SK-N-SH (cell line): ENCODE results near the gene CKS2. TPM values are rescaled to one million over a fixed set of nuclear protein-coding genes. Genes with fewer than 3 reads are reported as not detected.

Source experiments
- CTCF ChIA-PET: fragments of 300-600, 350-600 bp; formaldehyde crosslinking; extraction: SDS; loops from one replicate; lab custom pipeline; 2021; lab: Yijun Ruan, JAX
- POLR2A ChIA-PET: fragments of 350-600 bp; sonication (Branson Sonifier 250); formaldehyde crosslinking; extraction: SDS; loops from one replicate; lab custom pipeline; 2020; ENCODE audit warnings: antibody characterized with exemption, inconsistent platforms; lab: Yijun Ruan, JAX
- DNase-seq: peaks from one replicate; pipeline ENCODE4 v3.0.0; 2012
- H2AFZ ChIP-seq: fragments of 200-600 bp; sonication (generic); 2 replicates; pipeline ENCODE4 v1.8.1; 2016; ENCODE audit warnings: antibody characterized with exemption, mild to moderate bottlenecking, low read depth
- H3F3A ChIP-seq: fragments of 200-600 bp; sonication (generic); replicated peaks from 2 replicates; pipeline ENCODE3; 2016; ENCODE audit warnings: antibody characterized with exemption, mild to moderate bottlenecking; ENCODE audit not compliant: insufficient read depth
- H3K27ac ChIP-seq, 2 experiments: fragments of 200-500 bp in 1 of 2; fragments of 200-600 bp in 1 of 2; sonication (Bioruptor generic) in 1 of 2; sonication (generic), shearing (Covaris generic) in 1 of 2; 2 replicates each; pipeline versions ENCODE4 v1.5.1 to v1.6.1; 2014 to 2016; ENCODE audit warnings: low read depth in 2 of 2, inconsistent platforms in 1 of 2, low read length in 1 of 2, mild to moderate bottlenecking in 1 of 2, mixed read lengths in 1 of 2
- H3K27me3 ChIP-seq: fragments of 200-600 bp; sonication (generic), shearing (Covaris generic); 2 replicates; pipeline ENCODE4 v1.6.1; 2016; ENCODE audit warnings: mixed run types; ENCODE audit not compliant: insufficient read depth
- H3K36me3 ChIP-seq, 2 experiments: fragments of 200-500 bp in 1 of 2; fragments of 200-600 bp in 1 of 2; sonication (Bioruptor generic) in 1 of 2; sonication (generic) in 1 of 2; replicated peaks in 1 of 2; 2 replicates each; pipeline versions ENCODE3 to v1.5.1; 2014 to 2016; ENCODE audit warnings: low read length in 1 of 2, mild to moderate bottlenecking in 1 of 2; ENCODE audit not compliant: insufficient read depth in 2 of 2, control insufficient read depth in 1 of 2
- H3K4me1 ChIP-seq, 2 experiments: fragments of 200-500 bp in 1 of 2; fragments of 200-600 bp in 1 of 2; sonication (Bioruptor generic) in 1 of 2; sonication (generic), shearing (Covaris generic) in 1 of 2; 2 replicates each; pipeline versions ENCODE4 v1.5.1 to v1.6.1; 2014 to 2016; ENCODE audit warnings: low read depth in 1 of 2, low read length in 1 of 2, mixed run types in 1 of 2; ENCODE audit not compliant: insufficient read depth in 2 of 2, control insufficient read depth in 1 of 2
- H3K4me2 ChIP-seq: fragments of 200-600 bp; sonication (generic), shearing (Covaris generic); 2 replicates; pipeline ENCODE4 v1.6.1; 2017; ENCODE audit warnings: mixed run types
- H3K4me3 ChIP-seq, 2 experiments: fragments of 200-500 bp in 1 of 2; fragments of 200-600 bp in 1 of 2; sonication (Bioruptor generic) in 1 of 2; sonication (generic), shearing (Covaris generic) in 1 of 2; 2 replicates each; pipeline versions ENCODE4 v1.5.1 to v1.8.1; 2014 to 2016; ENCODE audit warnings: low read depth in 2 of 2, inconsistent platforms in 1 of 2, low read length in 1 of 2, mild to moderate bottlenecking in 1 of 2, mixed read lengths in 1 of 2, moderate library complexity in 1 of 2
- H3K79me2 ChIP-seq: fragments of 200-600 bp; sonication (generic); 2 replicates; pipeline ENCODE4 v1.8.1; 2017; ENCODE audit warnings: mild to moderate bottlenecking; ENCODE audit not compliant: insufficient read depth
- H3K9ac ChIP-seq: fragments of 200-600 bp; sonication (generic); 2 replicates; pipeline ENCODE4 v1.6.1; 2017; ENCODE audit warnings: mixed run types
- H3K9me2 ChIP-seq: fragments of 200-600 bp; sonication (generic); 2 replicates; pipeline ENCODE4 v1.6.1; 2017; ENCODE audit warnings: mixed run types
- H3K9me3 ChIP-seq: fragments of 200-600 bp; sonication (generic); 2 replicates; pipeline ENCODE4 v1.6.1; 2017; ENCODE audit warnings: mixed run types, mild to moderate bottlenecking, moderate library complexity
- H4K20me1 ChIP-seq: fragments of 200-600 bp; sonication (generic); 2 replicates; pipeline ENCODE4 v1.6.1; 2017; ENCODE audit warnings: mild to moderate bottlenecking, mixed run types; ENCODE audit not compliant: insufficient read depth
- ELF1 ChIP-seq: IDR thresholded peaks from 2 replicates; pipeline ENCODE4 v1.4.0; 2012
- EZH2phosphoT487 ChIP-seq: fragments of 200-600 bp; sonication (generic); IDR thresholded peaks from 2 replicates; pipeline ENCODE4 v1.6.1; 2017; ENCODE audit warnings: low read depth, mixed run types, mild to moderate bottlenecking, antibody characterized with exemption, moderate library complexity, borderline replicate concordance
- FOSL2 ChIP-seq: IDR thresholded peaks from 2 replicates; pipeline ENCODE4 v1.4.0; 2012; ENCODE audit warnings: low read depth, mild to moderate bottlenecking, moderate library complexity, borderline replicate concordance
- FOXM1 ChIP-seq: IDR thresholded peaks from 2 replicates; pipeline ENCODE4 v1.4.0; 2012; ENCODE audit warnings: low read depth, mild to moderate bottlenecking
- GATA2 ChIP-seq: sonication (generic); formaldehyde crosslinking; IDR thresholded peaks from 2 replicates; pipeline ENCODE4 v1.5.0; 2020; ENCODE audit warnings: mild to moderate bottlenecking, missing genetic modification reagents
- IRF3 ChIP-seq: fragments of 150-350 bp; IDR thresholded peaks from 2 replicates; pipeline ENCODE4 v1.6.1; 2016; ENCODE audit warnings: mild to moderate bottlenecking, low read depth, low read length
- NRF1 ChIP-seq: IDR thresholded peaks from 2 replicates; pipeline ENCODE4 v1.6.1; 2012; ENCODE audit warnings: low read depth, mild to moderate bottlenecking, low read length
- POLR2AphosphoS5 ChIP-seq: IDR thresholded peaks from 2 replicates; pipeline ENCODE4 v1.6.1; 2012; ENCODE audit warnings: low read depth, low read length
- RAD21 ChIP-seq: IDR thresholded peaks from 2 replicates; pipeline ENCODE4 v1.6.1; 2012; ENCODE audit warnings: mild to moderate bottlenecking, low read length
- RFX5 ChIP-seq: IDR thresholded peaks from 2 replicates; pipeline ENCODE4 v1.6.1; 2012; ENCODE audit warnings: mild to moderate bottlenecking, improper control_type of control experiment, low read length
- SIN3A ChIP-seq: IDR thresholded peaks from 2 replicates; pipeline ENCODE4 v1.6.1; 2012; ENCODE audit warnings: low read depth, mild to moderate bottlenecking, low read length, moderate library complexity, borderline replicate concordance
- TAF1 ChIP-seq: IDR thresholded peaks from 2 replicates; pipeline ENCODE4 v1.6.1; 2012; ENCODE audit warnings: low read depth, mild to moderate bottlenecking, low read length, moderate library complexity, borderline replicate concordance
- TEAD4 ChIP-seq: IDR thresholded peaks from 2 replicates; pipeline ENCODE4 v1.4.0; 2012; ENCODE audit warnings: mild to moderate bottlenecking, borderline replicate concordance; ENCODE audit not compliant: insufficient read depth
- YY1 ChIP-seq: IDR thresholded peaks from 2 replicates; pipeline ENCODE4 v1.4.0; 2012; ENCODE audit warnings: low read depth, mild to moderate bottlenecking
- ZBTB33 ChIP-seq: IDR thresholded peaks from 2 replicates; pipeline ENCODE4 v1.4.0; 2012; ENCODE audit warnings: low read depth, borderline replicate concordance
- WGBS: methylation state at CpG from one replicate; pipeline ENCODE4 v1.1.6; 2017; ENCODE audit warnings: low lambda C conversion rate; 5-methylcytosine and 5-hydroxymethylcytosine counted together
- polyA plus RNA-seq, 3 experiments: library from polyadenylated mRNA; depleted of rRNA; stranded (reverse); fragments of >200 nt; gene quantifications; 2 replicates each; pipeline ENCODE4 v1.2.3, GENCODE V29; 2012
- TF ChIP-seq, protein P1 (sequence below): fragments of 150-350 bp; IDR thresholded peaks from 2 replicates; pipeline ENCODE4 v1.6.1; 2017; ENCODE audit warnings: antibody characterized with exemption, low read length, low read depth, borderline replicate concordance
- TF ChIP-seq, protein P2 (sequence below): IDR thresholded peaks from 2 replicates; pipeline ENCODE4 v1.4.0; 2012; ENCODE audit warnings: low read depth
- TF ChIP-seq, protein P3 (sequence below): IDR thresholded peaks from 2 replicates; pipeline ENCODE4; 2012

Gene CKS2
- polyA plus RNA-seq, 1 of the 3 experiments (the other 2 are of a cell fraction), result 362 TPM

- TF ChIP-seq, protein P1, sequence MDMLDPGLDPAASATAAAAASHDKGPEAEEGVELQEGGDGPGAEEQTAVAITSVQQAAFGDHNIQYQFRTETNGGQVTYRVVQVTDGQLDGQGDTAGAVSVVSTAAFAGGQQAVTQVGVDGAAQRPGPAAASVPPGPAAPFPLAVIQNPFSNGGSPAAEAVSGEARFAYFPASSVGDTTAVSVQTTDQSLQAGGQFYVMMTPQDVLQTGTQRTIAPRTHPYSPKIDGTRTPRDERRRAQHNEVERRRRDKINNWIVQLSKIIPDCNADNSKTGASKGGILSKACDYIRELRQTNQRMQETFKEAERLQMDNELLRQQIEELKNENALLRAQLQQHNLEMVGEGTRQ, result no peak
- TF ChIP-seq FOSL2 (no peak), GATA2 (CRISPR knock-in tag) (no peak), ZBTB33 (no peak)
- TF ChIP-seq, all 33 proteins: peak for 0
Observed at GRCh38 chr9:89304020-89304833, 6.8 kb upstream of the CKS2 start (continued).

DNA sequence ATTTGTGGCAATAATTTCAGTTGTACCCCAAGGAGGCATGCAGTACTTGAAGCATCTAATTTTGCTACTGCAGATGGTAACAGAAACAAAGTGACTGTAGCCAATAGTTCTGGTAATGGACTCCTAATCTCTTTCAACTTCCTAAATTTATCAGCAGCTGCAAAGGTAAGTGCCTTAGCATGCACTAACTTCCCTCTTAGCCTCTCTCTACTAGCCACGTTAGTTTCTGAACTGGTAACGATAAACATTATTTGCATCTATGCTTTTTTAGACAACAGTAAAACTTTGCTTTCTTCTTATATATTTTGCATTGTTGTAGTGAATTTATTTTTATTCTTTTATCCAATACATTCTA, 6.2 kb upstream of the CKS2 start:
- DNase-seq, result no peak
- H2AFZ ChIP-seq, result no peak overlapping the region
- no peak for TF ChIP-seq SIN3A
- no peak for TF ChIP-seq RAD21
- no peak for TF ChIP-seq IRF3
- no peak for TF ChIP-seq TAF1
- no peaks in the 10 kb centered on the region for H4K20me1 ChIP-seq
- H3K27me3 ChIP-seq, result no peaks in the 10 kb centered on the region
- no peaks in the 10 kb centered on the region for H3K9me3 ChIP-seq
- ChIA-PET CTCF (no interaction called here), POLR2A (no interaction called here)
- peaks cover 2 to 3% of the 10 kb centered on the region in 2 experiments for H3K36me3 ChIP-seq
- H3K27ac ChIP-seq, result no peak overlapping the region
- peaks cover 11% of the 10 kb centered on the region for H3F3A ChIP-seq
- H3K79me2 ChIP-seq, result peaks cover 4% of the 10 kb centered on the region
- H3K4me1 ChIP-seq, result peaks cover 5% of the 10 kb centered on the region in 2 experiments; a peak in 3 of 4 replicates
- 94% methylated on average over 2 of the region's 2 CpGs for WGBS
- no peak overlapping the region for H3K4me2 ChIP-seq
- no peaks in the 10 kb centered on the region for H3K9me2 ChIP-seq
- no peak overlapping the region for H3K9ac ChIP-seq
- H3K4me3 ChIP-seq, result no peak overlapping the region

DNA sequence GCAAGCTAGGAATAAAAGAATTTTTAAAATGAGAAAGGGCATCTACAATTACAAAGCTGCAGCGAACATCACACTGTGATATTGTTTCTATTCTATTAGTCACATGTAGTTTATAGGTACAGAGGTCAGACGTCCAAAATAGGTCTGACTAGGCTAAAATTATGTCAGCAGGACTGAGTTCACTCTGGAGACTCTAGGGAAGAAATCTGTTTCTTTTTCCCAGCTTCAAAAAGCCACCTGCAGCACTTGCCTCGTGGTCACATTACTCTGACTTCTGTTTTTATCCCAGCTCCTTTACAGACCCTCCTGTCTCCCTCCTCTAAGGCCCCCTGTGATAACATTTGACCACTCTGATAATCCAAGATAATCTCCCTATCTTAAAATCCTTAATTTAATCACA, 5.1 kb upstream of the CKS2 start:
- CTCF ChIA-PET, result no interaction called here
- POLR2A ChIA-PET, result no interaction called here
- TF ChIP-seq, protein P1, result no peak
- no peak for TF ChIP-seq YY1
- TF ChIP-seq RAD21, result no peak
- TF ChIP-seq TEAD4, result no peak
- TF ChIP-seq POLR2AphosphoS5, result no peak
- TF ChIP-seq SIN3A, result no peak
- no peak for TF ChIP-seq GATA2 (CRISPR knock-in tag)
- no peak for TF ChIP-seq EZH2phosphoT487
- no peak for TF ChIP-seq FOXM1
- TF ChIP-seq ELF1, result no peak
- no peak for TF ChIP-seq NRF1
- no peak for TF ChIP-seq RFX5
- TF ChIP-seq, protein P2, sequence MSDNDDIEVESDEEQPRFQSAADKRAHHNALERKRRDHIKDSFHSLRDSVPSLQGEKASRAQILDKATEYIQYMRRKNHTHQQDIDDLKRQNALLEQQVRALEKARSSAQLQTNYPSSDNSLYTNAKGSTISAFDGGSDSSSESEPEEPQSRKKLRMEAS, result no peak
- TF ChIP-seq, protein P3, sequence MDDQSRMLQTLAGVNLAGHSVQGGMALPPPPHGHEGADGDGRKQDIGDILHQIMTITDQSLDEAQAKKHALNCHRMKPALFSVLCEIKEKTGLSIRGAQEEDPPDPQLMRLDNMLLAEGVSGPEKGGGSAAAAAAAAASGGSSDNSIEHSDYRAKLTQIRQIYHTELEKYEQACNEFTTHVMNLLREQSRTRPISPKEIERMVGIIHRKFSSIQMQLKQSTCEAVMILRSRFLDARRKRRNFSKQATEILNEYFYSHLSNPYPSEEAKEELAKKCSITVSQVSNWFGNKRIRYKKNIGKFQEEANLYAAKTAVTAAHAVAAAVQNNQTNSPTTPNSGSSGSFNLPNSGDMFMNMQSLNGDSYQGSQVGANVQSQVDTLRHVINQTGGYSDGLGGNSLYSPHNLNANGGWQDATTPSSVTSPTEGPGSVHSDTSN, result no peak

More for the DNA sequence above, 5.1 kb upstream of the CKS2 start:
- no peak overlapping the region for H2AFZ ChIP-seq
- H3K9me2 ChIP-seq, result no peaks in the 10 kb centered on the region
- peaks cover 10% of the 10 kb centered on the region for H3K79me2 ChIP-seq
- H3K9me3 ChIP-seq, result no peaks in the 10 kb centered on the region
- H3K36me3 ChIP-seq, result peaks cover 2 to 3% of the 10 kb centered on the region in 2 experiments
- peaks cover 11% of the 10 kb centered on the region for H3F3A ChIP-seq
- 65% methylated on average over 3 of the region's 3 CpGs for WGBS
- no peak overlapping the region for H3K4me3 ChIP-seq
- no peak overlapping the region for H3K9ac ChIP-seq
- DNase-seq, result no peak
- H3K27ac ChIP-seq, result no peak overlapping the region
- no peaks in the 10 kb centered on the region for H3K27me3 ChIP-seq
- no peaks in the 10 kb centered on the region for H4K20me1 ChIP-seq
- H3K4me1 ChIP-seq, result peaks cover 6 to 7% of the 10 kb centered on the region in 2 experiments; a peak in 3 of 4 replicates
- no peak overlapping the region for H3K4me2 ChIP-seq
